Activated T-cell treated with anti-CD3 and anti-CD28 coated beads, Interleukin-2, amount 50 U/mL, for 48 hours (primary cell): ENCODE measurements around the gene PKNOX2.

Experiments
- DNase-seq, 2 experiments: peaks; one replicate each; pipeline ENCODE4 v3.0.0-alpha.2; 2020

The PKNOX2 gene

DNA sequence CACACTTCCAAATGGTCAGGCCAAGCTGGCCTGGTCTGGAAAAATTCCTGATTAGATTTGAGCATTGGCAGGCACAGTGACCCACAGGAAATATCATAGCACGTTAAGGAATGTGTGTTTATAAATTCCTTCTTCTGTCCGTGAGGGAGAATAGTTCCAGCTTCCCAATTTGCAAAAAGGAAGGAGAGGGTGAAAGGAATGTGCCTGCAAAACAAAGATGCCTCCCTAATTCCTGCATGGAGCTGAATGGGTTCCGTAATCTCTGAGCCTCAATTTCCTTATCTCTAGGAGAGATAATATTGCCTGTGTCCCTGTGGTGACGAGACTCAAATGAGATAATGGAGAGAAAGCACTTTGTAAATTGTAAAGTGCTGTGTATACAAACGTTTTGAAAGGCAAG lies 226.4 kb downstream of the PKNOX2 start:
- DNase-seq: no peak

DNA sequence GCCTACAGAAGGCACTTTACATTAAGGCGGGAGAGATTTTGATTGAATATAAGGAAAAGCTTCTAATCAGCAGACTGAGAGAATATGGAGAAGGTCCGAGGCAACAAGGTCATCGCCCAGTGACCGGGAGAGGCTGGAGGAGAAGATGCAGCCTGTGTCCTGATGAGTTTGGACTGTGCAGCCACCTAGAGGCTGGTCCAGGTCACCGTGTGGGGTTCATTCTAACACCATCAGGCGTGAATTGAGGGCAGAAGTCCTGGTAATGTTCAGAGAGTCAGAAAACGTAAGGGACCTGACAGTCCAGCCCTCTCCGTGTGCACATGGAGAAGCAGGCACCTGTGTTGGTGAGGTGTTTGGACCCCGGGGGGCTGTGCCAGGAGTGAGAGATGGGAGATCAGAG lies 228.8 kb downstream of the PKNOX2 start:
- DNase-seq: no peak

DNA sequence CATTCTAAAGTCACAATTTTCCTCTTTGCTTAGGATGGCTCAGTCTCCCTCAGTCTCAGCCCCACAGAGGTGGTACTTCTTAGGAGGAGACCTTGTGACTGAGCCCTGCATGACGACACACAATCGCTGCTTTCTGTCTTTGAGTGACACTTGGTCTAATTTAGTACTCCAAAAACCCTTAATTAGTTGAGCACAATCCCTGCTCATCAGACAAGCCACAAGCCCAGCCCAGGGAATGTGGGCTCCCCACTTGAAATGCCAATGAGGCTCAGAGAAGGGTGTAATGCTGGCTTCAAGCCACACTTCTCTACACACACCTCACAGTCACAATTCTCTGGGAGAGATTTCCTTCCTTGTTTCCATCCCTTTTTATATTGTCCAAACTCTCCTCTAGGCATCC lies 229.7 kb downstream of the PKNOX2 start:
- DNase-seq: no peak

DNA sequence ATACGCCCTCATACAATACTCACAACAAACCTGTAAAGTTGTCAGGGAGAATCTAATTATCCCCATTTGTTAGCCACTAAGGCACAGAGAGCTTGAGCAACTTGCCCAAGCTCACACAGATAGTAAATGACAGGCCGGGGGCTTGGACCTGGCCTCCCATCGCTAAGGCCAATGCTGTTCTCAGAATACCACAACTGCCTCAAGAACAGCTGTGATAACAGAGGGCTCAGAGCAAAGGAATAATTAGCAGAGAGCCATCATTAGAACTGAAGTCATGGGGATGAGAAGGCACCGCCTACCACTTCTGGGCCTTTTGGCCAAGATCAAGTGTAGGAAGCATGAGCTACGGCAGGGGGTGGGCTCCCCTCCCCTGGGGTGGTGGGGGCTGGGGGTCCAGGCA lies 232.9 kb downstream of the PKNOX2 start:
- no peak for DNase-seq

DNA sequence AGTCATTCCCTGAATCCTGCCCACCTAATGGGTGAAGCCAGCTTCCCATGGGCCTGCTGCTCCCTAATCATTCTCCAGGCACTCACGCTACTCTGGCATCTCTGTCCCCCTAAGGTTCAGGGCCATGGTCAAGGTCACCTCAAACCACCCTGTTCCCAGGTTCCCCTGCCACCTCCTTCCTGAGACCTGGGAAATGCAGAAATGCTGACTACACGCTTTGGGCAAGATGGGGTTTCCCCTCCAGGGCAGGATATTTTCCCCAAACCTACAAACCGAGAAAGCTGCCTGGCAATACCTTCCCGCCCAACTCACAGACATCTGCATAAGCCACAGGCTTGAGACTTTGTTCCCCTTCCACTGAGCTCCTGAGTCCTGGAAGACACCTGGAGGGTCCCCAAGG lies 233.9 kb downstream of the PKNOX2 start:
- DNase-seq: no peak

DNA sequence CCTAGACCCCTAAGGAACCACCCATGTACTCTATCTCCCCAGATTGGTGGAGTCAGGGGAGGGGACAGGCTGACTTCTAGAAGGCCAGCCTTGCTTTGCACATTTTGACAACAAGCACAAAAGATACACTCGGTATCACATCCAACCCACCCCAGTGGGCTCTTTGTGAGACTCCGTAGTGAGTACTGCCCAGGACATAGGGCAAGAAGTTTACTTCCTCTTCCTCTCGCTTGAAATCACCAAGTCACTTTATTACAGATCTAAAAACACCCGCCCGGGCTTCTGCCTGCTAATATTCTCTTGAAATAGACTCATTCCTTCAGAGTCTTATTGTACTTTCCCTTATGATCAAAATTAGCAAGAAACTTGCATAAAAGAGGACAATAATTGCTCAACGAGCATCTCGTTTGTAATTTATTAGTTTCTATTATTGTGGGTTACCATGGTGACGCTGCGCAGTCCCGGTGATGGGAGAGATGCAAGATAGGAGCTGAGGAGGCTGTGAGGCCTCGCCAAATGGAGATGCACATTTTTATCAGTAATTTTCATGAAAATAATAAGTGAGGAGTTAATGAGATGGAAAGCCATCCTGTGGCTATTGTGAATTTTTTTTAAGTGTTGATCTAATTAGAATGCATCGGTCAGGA lies 234.6 kb downstream of the PKNOX2 start:
- no peak for DNase-seq

DNA sequence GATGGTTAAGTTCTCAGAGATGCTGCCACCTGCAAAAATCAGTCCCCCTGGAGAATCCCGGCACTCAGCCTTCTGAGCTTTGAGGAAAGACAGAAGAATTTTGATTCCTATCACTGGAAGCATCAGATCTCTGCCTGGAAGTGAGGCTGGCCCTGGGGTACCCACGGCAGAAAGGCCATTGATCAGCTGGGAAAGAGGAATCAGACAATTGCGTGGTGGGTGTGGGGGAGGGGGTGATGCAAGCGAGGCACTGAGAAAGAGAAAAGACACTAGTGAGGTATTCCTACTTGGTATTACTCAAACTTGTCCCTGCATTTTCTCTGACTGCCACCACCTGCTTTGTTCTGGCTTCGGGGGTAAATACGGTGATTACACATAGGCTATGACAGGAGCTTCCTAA lies 235.4 kb downstream of the PKNOX2 start:
- DNase-seq: no peak

DNA sequence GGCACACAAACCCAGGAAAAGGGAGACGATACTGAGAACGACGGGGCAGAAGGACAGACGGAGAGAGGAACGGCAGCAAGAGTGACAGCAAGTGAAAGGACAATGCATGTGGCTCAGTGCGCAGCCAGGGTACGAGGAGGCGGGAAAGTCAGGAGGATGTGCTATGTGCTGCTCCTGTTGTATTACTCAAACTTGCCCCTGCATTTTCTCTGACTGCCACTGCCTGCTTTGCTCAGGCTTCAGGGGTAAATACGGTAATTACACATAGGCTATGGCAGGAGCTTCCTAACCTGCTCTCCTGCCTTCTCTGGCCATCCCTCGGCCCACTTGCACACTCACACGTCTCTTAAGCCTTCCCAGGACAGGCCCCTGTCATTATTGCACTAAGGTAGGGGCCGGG lies 236.7 kb downstream of the PKNOX2 start:
- no peak for DNase-seq

DNA sequence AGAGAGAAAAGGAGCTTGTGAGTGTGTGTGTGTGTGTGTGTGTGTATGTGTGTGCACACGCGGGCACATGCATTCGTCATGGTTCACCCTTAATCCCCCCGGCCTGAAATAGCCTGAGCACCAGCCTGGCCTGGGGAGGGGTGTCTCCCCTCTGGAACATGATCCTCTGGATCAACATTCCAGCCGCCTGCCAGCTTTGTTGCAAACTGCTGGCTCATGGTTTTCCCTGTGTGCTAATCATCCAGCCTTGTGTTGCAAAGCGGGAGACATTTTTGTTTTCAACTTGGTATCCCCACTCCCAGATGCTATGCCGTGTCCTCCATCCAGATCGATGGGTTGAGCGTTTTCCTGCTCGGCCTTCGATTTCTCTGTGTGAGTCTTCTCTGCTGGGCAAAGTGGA lies 237.2 kb downstream of the PKNOX2 start:
- no peak for DNase-seq

DNA sequence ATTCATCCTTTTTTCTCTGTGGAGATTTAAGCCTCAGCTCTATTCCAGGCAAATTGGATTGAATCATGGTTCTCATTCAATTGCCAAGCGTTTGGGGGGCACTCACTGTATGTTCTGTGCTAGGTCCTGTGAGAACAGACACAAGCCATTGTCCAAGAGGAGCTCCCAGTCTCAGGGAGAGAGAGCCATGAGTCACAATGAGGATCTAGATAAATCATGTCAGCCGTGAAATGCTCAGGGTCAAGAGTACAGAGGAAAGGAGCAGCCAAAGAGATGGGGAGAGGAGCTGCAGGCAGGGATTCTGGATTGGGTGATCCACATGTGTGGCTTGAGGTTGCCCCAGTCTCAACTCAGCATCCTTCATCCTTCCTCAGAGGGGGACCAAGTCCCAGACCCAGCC lies 237.9 kb downstream of the PKNOX2 start:
- DNase-seq: no peak

DNA sequence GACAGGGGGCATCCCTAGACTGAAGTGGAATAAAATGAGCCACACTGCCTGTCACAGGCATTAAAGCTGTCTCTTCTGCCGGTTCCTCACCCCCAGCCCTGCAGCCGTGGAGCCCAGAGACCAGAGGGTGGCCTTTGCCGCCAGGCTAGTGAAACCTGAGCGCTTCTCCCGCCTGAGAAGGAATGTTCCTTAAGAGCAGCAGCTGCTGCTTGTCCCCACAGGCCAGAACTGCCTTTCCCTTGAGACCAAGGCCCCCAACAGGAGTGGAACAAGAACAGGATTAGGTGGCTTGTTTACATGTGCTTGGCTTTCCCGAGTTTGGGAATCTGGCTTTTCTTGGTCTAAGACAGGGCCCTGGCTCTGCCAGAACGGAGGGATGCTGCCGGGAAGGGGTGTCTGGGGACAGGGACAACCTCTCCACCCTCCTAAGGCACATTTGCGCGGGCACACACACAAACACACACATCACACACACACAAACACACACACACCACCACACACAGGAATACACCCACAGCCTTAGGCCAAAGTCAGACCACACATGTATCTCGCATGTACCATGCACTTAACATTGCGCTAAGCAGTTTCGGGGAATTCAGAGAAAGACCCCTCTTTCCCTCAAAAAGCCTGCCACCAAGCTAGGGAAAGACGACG lies 239.7 kb downstream of the PKNOX2 start:
- DNase-seq: no peak

DNA sequence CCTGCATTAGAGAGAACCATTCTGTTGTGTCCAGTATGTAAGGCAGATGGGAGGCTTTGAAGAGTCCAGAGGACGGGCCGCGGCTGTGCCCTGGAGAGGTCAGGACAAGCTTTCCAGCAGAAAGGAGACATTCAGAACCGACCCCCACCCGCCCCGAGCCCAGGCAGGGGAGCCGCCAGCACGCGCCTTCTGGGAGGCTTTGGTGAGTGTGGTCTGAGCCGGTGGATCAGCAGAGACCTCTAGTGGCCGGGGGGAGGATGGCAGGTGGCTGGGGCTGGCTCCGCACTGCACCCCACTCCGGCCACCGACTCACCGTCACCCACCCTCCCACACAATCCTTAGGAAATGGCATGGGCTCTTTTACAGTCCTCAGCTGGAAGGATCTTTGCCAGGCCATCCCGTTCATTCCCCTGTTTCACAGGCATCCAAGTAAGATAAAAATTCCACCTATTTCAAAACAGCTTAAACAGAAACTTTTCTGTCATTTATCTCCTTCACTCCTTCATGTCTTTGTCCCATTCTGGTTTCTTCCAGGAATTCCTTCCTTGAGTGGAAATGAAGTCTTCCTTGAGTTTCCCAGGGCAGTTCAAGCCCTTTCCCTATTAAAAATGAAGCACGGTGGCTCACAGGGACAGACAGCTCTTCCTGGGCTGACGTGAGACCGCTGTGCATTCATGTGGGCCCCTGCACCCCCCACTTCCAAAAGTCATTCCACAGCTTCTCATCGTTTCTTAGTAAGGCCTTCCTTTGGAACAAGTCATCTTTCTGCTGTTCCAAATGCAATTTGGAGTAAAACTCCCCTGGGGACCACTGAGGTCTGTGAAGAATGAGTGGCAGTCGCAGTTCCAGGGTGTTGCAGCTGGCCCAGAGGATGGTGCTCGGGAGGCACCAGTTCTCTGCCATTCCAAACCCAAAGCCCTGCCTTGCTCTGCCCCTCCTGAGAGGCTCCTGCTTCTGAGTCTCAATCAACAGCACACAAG lies 240.6 kb downstream of the PKNOX2 start:
- peak; percentile 79 to 85 for DNase-seq

DNA sequence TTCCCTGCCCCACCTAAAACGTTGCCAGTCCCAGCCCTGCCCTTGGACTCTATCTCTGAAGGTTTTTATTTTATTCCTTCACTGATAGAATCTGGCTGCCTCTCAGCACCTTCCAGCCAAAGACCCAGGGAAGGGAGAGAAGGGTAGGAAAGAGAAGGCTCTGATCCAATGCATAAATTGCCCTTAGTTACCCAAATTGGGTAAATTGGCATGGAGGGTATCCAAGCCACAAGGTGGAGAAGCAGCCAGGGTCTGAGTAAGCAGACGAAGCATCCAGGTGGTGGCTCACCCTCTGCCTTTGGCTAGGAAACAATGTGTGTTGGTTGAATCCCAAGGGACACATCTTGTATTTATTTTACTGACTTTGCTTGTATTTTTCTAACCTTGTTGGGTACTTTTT lies 242.5 kb downstream of the PKNOX2 start:
- no peak for DNase-seq

DNA sequence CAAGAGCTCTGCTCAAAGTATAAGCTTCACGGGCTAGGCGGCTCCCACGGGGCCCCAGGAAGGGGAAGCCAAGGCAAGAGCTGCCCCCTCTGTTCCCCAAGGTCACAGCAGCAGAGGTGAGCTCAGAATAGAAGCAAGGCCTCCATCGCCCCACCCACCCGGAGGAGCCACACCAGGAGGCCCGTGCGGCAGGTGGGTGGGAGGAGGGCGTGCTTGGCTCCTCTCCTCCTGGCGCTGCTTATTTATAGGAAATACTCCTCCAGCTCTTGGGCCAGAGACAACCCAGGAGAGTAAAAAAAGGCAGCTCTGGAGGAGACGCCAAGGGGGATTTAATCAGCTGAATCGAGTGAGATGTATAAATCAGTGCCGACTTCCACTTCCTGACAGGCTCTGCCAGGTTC lies 243.8 kb downstream of the PKNOX2 start:
- DNase-seq: no peak

DNA sequence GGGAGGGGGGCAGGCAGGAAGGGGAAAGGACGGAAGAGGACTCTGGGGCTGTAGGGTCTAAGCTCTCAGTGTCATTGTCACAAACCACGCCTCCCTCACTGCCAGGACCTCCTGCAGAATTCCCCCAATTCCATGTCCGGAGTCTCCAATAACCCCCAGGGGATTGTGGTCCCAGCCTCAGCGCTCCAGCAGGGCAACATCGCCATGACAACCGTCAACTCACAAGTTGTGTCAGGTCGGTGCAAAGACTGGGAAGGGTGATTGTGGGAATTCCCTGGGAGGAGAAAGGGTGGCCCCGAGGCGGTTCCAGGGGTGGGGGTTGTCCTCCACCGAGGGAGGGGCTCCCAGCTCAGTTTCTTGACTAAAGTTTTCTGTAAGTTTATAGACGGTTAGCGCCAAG lies 245.5 kb downstream of the PKNOX2 start:
- DNase-seq: no peak

DNA sequence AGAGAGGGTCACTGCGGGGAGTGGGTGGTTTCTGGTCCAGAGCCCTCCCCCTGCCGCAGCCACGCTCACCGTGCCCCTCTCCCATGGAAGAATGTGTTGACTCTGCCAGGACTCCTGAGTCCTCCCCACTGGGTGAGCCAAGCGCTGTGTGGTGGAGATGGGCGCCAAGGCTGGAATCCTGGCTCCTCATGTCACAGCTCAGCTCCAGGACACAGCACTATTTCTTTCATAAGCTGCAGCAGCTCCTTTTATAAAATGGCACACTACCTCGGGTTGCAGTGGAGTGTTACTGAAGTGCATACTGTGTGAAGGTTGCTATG lies 247.6 kb downstream of the PKNOX2 start:
- DNase-seq: no peak

DNA sequence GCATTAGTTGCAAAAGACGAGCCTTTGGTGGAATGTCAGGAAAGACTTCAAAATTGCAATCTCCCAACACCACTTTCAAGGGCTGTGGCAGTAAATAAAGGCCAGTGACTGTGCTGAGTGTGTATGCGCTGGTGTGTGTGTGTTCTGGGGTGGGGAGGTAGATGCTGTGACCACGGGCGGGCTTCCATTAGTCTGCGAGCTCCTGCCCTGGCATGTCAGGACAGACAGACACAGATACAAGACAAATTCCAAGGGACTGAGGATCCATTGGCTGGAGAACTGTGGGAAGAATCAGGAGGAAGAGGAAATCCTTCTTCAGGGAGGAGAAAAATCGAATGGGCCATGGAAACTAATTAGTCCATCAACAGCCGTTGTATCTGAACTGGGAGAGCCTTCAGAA lies 248.0 kb downstream of the PKNOX2 start:
- no peak for DNase-seq

DNA sequence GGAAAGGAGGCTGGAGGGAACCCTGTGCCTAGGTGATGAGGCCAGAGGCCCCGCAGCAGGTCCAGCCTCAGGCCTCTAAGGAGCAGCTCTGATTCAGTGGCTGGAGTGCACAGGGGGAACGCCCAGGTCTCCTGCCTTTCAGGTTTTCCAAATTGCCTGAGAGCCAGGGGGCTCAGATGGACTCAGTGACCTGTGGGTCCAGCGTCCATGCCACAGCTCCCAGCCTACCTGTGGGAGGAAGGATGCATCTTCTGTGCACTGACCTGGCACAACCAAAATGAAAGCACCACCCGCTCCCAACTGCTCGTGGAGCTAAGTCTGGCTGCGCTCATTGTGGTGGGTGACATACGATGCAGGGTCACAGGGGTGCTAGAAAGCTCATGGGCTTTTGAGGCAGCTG lies 248.7 kb downstream of the PKNOX2 start:
- no peak for DNase-seq

DNA sequence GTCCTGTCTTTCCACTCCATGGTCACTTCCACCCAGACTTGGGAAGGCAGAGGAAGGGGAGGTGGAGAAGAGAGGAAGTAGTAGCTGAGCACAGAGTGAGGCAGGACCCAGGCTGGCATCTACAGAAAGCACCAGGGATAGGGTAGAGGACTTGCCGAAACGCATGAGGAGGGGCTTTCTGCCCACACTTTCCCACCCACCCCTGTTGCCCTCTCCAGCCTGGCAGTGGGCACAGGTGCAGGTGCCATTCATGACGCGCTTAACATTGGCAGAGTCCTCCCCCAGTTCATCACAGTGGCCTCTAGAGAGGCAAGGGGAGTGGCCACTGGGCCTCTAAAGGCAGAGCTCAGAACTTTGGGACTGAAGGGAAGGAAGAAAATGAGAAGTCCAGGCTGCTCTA lies 249.6 kb downstream of the PKNOX2 start:
- DNase-seq: no peak

DNA sequence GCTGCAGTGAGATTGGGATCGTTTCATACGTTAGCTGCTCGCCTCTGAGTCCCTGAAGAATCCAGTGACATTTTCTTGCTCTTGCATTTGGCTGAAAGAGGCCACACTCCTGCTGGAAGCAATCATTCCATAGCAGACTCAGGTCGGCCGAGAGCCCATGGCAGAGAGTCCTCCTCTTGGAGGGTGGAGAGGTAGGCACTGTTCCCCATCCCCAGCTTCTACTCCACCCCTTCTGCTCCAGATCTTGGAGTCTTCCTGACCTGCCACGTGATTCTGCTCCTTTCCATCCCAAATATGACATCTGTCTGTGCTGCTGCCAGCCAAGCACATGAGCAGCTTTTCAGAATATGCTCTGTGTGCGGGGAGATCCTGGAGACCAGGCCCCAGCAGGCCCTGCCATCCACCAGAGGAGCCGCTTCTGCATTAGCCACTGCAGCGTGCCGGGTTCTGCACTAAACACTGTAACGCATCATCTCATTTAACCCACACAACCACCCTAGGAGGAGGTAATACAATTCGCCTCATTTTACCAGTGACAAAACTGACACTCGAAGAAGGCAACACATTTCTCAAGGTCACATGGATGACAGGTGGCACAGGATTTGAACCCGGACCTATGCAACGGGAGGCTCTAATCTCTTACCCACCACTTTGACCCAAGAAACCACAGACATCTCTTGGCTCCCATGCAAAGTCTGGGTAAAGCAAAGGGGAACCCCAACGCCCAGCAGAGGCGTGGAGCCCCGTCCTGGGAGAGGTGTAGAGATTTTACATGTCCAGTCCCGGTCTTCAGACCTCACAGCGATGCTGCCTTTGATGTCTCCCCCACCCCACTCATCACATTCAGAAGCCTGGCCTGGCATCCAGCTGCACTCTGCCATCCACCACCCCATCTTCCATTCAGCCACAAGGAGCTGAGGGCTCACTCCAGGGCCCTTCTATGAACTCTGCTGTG lies 252.7 kb downstream of the PKNOX2 start:
- no peak for DNase-seq

DNA sequence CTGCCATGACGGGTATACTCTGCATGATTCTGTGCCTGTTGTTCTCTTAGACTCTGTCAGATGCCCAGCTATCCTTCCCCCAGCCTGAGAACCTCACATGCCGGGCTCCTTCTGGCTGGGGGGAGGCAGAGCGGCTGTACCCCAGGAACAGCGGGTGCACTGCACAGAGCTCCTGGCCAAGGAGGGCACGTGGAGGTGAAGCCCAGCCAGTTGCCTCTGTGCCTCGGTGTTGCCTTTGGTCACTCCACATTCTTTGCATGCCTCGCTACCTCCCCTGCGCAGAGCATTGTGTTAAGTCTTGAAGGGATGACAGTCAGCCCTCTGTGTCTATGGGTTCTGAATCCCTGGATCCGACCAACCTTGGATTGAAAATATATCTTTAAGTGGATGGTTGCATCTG lies 253.8 kb downstream of the PKNOX2 start:
- no peak for DNase-seq

DNA sequence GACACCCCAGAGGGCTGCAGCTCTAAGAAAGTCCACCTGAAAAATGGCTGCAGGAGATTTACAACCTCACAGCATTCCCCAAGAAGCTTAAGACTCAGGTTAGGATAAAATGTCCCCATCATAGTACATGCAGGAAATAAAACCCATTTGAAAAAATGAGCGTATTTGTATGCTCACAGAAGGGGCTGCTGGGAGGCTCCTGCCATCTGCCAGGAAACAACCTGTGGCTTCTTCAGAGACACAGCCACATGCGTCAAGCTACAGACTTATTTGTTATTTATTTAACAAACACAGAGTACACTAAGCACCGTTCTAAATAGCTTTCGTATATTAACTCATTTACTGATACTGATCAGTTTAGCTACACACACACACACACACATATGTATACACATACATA lies 258.1 kb downstream of the PKNOX2 start:
- no peak for DNase-seq
